NCI-H82 (cell line): ENCODE results near the gene JSRP1.
A peak's percentile ranks its signal among the peaks of the same experiment; 100 is the strongest.

Source experiments
- DNase-seq: peaks from one replicate; lab custom pipeline; 2025; lab: John Stamatoyannopoulos, UW

The JSRP1 gene, protein sequence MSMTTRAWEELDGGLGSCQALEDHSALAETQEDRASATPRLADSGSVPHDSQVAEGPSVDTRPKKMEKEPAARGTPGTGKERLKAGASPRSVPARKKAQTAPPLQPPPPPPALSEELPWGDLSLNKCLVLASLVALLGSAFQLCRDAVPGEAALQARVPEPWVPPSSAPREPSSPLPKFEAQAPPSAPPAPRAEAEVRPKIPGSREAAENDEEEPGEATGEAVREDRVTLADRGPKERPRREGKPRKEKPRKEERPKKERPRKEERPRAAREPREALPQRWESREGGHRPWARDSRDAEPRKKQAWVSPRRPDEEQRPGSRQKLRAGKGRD

GRCh38 chr19:2255982-2256685, at the start of gene JSRP1:
JSRP1 (minus strand) TSS chr19:2256417; CDS start chr19:2255314, 1,103 bp downstream.
- peak; percentile 75 for DNase-seq

- peak; percentile 43 for DNase-seq
These were observed 49.4 kb upstream of the JSRP1 start for GRCh38 chr19:2305452-2306280.

DNA sequence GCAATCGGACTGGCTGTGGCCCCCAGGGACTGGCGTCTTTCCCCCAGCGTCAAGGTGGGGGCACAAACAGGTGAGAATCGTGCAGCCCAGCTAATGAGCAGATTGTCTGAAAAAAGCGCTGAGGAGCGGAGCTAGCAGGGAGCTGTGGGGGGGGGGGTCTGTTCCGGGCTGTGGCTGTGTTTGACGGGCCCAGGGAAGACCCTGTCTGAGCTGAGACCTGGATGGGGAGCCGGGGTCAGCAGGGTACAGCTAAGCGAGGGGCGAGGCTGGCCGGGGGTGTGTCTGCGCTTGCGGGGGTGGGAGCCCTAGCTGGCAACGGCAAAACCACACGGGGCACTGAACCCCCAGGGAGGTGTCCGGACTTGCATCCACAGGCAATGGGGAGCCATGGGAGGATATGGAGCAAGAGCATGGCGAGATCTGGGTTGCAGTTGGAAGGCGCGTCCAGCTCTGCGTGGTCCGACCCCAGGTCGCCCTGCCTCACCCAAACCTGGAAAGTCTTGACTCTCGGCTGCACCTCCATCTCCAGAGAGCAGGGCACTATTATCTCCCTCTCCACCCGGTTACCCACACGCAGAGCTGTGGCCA, 47.1 kb upstream of the JSRP1 start:
- no peak for DNase-seq

DNA sequence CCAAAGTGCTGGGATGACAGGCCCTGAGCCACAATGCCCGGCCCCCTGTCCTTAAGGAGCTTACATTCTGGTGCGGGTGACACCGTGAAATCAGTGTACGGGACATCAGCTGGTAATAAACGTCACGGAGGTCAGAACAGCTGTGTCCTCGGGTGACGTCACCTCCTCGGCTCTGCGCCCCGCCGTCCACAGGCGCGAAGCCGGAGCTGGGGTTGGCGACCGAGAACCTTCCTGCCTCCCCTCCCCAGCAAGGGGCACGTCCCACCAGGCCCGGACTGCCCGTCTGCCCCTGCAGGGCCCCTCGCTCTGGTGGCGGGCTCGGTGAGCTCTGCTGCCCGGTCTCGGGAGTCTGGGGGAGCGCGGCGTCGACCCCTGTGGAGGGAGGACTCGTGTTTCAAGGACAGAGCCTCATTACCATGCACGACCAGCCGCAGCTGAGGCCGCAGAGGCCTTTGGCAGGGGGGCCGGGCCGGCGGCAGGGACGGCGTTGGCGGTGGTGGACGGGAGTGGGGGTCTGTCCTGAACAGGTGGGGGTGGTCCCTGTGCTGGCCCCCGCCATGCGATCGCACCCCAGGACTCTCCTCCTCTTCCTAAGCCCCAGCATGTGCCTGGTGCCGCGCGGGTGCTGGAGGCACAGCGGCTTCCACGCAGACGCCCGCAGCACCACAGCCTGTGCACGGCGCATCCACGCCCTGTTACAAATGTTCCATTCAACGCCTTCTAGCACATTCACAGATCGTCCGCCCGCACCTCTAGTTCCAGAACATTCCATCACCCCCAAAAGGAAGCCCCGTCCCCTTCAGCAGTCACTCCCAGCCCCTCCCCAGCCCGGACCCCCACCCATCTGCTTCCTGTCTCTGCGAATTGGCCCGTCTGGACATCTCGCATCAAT, 46.3 kb upstream of the JSRP1 start:
- peak; percentile 41 for DNase-seq

GRCh38 chr19:2300533-2300932, 44.3 kb upstream of the JSRP1 start:
- no peak for DNase-seq

DNA sequence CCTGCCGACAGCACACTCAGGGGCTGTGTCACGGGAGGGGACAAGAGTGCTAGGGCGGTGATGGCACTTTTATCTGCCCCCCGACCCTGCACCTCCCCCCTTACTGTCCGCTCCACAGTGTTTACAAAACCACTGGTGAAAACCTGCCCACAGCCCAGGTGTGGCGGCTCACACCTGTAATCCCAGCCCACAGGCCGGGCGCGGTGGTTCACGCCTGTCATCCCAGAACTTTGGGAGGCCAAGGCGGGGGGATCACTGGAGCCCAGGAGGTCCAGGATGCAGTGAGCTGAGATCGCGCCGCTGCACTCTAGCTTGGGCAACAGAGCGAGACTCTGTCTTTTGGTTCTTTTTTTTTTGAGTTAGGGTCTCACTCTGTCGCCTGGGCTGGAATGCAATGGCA, 39.9 kb upstream of the JSRP1 start:
- no peak for DNase-seq

DNA sequence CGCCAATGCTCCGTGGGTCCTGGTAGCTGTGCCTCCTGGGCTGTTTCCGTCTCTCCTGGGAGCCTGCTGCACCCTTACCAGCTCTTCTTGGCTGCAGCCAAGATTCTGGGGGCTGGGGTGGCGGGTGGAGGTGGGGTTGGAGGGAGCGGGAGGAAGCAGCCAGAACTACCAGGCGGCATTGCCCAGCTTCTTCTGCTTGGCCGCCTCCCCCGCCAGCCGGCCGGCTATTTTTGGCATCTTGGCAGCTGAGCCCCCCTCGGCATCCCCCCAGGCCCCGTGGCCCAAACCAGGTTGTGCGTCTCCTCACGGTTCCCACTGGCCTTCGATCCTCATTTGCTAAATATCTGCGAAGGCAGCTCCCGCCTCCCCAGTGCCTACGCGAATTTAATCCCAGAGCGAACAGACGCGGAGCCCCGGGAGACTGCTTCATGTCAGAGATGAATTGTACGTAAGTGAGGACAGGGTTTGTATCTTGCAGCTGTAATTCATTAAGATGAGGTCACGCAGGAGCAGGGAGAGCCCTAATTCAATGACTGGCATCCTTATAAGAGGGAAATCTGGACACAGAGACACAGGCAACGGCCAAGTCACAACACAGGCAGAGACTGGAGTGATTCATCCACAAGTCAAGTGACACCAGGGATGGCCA, 38.6 kb upstream of the JSRP1 start:
- DNase-seq, result peak; percentile 68

- no peak for DNase-seq
These were observed 35.1 kb upstream of the JSRP1 start for GRCh38 chr19:2291185-2291751.

- DNase-seq, result no peak
These were observed 34.4 kb upstream of the JSRP1 start for GRCh38 chr19:2290441-2291184.

DNA sequence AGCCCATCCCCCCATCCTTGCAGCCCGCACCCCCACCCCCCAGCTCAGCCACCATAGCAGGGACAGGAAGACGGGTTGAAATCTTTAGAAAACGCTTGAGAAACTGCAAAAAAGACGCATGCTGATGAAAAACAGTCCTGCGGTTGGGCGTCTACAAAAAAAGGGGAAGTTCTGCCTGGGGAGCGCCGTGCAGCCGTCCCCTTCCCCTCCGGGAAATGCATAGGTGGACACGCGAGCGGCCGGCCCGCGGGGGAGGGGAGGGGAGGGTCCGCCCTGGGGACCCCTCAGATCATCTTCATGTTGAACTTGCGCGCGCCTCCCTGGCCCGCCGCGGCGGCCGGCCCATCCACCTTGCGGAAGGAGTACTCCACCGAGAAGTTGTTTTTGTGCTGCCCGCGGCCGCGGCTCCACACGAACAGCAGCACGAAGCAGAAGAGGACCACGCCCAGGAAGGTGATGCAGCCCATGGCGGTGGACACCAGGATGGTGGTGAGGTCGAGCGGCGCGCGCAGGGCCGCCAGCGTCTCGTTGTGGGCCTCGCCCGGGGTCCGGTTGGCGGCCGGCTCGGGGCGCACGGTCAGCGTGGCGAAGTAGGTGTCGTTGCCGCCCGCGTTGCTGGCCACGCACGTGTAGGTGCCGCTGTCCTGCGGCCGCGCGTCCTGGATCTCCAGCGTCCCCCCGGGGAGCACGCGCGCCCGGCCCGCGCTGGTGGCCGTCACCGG, 33.7 kb upstream of the JSRP1 start:
- DNase-seq, result no peak

DNA sequence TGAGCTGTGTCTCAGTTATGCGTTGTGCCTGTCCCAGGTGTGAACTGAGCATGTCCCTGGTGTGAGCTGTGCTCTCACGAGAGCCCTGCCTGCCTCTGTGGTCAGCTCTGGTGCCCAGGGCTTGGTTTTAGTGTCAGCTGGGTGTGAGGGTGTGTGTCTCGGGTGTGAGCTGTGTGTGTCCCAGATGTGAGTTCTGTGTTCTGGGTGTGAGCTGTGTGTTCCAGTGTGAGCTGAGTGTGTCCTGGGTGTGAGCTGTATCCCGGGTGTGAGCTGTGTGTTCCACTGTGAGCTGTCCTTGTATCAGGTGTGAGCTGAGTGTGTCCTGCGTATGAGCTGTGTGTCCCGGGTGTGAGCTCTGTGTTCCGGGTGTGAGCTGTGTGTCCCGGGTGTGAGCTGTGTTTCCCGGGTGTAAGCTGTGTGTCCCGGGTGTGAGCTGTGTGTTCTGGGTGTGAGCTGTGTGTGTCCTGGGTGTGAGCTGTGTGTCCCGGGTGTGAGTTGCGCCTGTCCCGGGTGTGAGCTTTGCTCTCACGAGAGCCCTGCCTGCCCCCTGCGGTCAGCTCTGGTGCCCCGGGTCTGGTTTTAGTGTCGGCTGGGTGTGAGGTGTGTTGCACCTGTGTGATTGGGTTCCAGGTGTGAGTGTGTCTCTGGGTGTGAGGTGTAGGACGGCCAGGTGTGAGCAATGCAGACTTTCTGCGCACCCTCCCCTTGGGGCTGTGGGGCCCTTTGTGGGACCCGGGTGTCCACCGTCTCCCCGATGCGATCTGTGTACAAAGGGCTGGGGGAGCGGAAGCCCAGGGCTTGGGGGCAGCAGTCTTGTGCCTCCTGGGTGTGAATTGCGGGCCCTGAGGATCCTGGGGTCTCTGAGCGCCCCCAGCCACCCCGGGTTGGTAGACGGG, 32.8 kb upstream of the JSRP1 start:
- DNase-seq, result no peak

DNA sequence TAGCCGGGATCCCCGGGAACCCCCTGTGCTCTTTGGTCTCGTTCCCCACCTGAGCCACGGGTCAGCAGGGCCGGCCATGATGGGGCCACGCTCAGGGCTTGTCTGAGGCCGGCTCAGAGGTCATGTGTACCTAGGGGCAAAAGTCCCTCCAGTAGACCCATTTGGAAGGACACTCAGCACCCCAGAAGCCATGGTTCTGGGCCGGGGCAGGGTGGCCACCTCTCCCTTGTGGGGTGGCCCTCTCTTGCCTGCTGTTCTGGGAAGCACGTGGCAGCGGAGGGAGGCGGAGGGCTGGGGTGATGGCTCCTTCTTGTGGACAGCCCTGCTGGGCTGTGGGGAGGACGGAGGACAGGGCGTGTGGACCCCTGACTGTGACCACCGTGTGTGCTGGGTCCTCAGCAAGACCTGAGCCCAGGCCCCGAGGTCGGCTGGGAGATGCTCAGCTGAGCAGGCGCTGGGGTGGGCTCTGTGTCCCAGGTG, 32.2 kb upstream of the JSRP1 start:
- no peak for DNase-seq

- DNase-seq, result no peak
These were observed 31.5 kb upstream of the JSRP1 start for GRCh38 chr19:2287585-2288337.

DNA sequence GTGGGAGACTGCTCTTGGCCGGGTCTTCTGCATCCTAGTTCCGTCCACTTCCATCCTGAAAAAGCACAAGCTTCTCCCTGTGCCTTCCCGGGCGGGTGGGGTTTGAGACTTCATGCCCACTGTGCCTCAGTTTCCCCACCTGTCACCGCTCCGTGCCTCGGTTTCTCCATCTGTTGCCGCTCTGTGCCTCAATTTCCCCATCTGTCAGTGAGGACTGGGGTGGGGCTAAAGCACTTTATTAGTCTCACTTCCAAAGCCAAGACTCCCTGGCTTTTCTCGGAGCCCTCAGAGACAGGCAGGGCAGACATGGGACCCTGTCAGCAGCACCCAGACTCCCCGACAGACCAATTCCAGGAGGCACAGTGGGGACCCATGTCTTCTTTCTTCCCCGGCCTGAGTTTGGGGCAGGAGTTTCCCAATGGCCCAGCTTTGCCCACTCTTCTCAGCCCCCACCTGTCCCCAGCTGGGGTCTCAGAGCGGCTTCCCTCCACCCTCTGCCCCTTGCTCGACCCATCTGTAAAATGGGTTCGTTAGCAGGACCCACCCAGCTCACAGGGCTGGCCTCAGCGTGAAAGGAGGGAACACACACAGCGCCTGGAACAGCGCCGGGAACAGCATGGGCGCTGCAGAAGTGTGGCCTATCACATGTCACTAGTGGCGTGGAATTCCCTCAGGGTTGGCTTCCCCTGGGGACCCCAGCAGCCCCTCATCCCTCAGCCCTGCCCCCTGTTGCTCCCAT, 30.4 kb upstream of the JSRP1 start:
- no peak for DNase-seq

DNA sequence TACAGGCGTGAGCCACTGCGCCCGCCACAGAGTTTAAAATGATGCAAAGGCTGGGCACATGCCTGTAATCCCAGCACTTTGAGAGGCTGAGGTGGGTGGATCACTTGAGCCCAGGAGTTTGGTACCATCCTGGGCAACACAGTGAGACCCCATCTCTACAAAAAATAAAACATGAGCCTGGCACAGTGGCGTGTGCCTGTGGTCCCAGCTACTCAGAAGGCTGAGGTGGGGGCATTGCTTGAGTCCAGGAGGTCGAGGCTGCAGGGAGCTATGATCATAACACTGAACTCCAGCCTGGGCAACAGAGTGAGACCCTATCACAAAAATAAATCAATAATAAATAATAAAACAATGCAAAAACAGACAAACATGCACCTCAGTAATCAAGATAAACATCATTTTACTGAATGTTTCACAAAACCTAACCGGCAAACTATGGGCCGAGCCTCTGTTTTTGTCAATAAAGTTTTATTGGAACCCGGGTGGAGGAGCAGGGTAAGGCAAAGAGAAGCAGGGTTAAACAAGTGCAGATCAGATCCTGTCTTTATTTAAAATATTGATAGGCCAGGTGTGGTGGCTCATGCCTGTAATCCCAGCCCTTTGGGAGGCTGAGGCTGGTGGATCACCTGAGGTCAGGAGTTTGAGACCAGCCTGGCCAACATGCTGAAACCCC, 27.8 kb upstream of the JSRP1 start:
- no peak for DNase-seq

- no peak for DNase-seq
These were observed 26.6 kb upstream of the JSRP1 start for GRCh38 chr19:2282862-2283237.
